Inflammatory macrophage (primary cell): ENCODE data around the gene EMX1.
A peak's percentile ranks its signal among the peaks of the same experiment; 100 is the strongest.

Source experiments
- DNase-seq, 2 donors: peaks; one replicate each; pipeline ENCODE4 v3.0.0-alpha.2; 2020 to 2022

The EMX1 gene

GRCh38 chr2:72944804-72945449, 27.6 kb downstream of the EMX1 start:
- no peak for DNase-seq

- no peak for DNase-seq
These were observed 28.2 kb downstream of the EMX1 start for GRCh38 chr2:72945450-72946019.

DNA sequence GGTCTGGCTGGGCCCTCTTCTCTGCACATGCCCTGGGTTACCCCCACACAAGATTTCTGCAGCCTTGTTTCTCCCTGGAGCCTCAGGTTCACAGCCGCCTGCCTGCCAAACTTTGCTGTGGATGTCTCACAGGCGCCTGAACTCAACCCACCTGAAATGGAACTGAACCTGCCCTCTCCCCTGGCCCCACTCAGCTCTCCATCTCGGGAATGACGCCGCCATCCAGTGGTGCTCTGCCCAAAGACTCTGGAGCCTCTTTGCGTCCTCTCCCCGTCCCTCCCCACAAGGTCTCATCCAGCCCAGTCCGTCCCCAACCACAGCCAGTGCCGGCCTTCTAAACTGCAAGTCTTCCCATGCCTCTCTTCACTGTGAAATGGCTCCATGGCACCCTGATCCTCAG, 29.1 kb downstream of the EMX1 start:
- no peak for DNase-seq

GRCh38 chr2:72947952-72948830, 30.9 kb downstream of the EMX1 start:
- no peak for DNase-seq

DNA sequence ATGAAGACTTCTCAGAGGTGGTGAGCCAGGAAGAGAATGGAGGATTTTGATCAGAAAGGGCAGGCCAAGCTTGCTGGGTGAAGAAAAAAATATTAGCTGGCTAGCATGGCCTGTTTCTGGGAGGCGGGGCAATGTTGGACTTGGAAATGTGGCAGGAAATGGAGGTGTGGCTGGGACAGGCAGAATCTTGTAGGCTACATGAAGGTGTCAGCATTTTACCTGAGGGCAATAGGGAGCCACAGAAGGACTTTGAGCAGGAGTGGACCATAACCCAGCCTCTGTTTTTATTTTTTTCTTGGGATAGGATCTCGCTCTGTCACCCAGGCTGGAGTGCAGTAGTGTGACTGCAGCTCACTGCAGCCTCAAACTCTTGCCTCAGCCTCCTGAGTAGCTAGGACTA, 31.7 kb downstream of the EMX1 start:
- no peak for DNase-seq

DNA sequence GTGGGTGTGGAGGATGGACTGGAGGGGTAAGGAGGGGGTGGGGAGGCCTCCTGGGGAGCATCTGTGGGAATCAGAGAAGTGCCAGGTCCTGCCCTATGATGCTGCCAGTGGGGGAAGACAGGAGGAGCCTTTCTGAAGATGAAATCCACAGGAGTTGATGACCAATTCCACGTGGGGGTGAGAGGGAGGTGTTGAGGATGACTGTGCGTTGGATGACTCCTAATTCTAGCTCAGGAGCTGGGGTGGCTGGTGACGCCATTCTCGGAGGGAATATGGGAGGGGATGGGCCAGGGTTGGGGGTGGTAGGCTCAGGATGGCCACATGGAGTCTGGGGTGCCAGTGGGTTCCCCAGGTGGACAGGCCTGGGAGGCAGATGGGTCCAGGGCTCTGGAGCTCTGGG, 32.3 kb downstream of the EMX1 start:
- no peak for DNase-seq

DNA sequence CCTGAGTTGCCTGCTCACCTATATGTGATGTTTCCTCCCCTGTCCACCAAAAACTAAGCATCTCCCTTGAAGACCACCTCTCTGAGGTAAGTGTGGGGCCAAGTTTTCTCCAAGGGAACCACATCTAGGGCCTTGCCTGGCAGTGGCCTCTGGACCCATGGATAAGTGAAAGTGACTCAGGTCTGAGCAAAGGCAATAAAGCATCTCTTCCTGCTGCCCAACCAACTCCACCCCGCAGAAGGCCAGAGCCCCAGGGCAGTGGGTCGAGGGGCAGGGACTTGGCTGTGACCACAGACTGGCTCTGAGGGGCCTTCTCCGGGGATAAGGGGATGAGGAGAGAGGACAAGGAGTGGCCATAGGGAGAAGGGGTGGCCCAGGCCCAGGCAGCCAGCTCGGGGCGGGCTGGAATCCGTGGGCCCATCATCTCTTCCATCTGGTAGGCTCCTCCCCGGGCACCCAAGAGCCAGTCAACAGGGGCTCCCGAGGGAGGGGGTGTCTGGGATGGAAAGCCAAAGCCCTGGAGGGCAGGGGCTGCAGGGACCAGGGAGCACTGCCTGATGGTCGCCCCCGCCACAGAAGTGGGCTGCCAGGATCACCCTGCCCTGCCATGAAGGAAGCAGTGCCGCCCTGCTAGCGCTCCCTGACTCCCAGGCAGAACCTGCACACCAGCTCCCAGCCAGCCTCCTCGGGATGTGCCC, 33.4 kb downstream of the EMX1 start:
- DNase-seq: no peak

GRCh38 chr2:72951303-72952095, 34.2 kb downstream of the EMX1 start:
- no peak for DNase-seq

- DNase-seq: no peak
These were observed 34.9 kb downstream of the EMX1 start for GRCh38 chr2:72952110-72952823.

- no peak for DNase-seq
These were observed 35.6 kb downstream of the EMX1 start for GRCh38 chr2:72952961-72953360.

GRCh38 chr2:72953528-72953927, 36.2 kb downstream of the EMX1 start:
- no peak for DNase-seq

GRCh38 chr2:72953976-72954375, 36.7 kb downstream of the EMX1 start:
- DNase-seq: no peak

- peak in 1 of 2 donors; percentile 6 for DNase-seq
These were observed 37.3 kb downstream of the EMX1 start for GRCh38 chr2:72954376-72955227.

DNA sequence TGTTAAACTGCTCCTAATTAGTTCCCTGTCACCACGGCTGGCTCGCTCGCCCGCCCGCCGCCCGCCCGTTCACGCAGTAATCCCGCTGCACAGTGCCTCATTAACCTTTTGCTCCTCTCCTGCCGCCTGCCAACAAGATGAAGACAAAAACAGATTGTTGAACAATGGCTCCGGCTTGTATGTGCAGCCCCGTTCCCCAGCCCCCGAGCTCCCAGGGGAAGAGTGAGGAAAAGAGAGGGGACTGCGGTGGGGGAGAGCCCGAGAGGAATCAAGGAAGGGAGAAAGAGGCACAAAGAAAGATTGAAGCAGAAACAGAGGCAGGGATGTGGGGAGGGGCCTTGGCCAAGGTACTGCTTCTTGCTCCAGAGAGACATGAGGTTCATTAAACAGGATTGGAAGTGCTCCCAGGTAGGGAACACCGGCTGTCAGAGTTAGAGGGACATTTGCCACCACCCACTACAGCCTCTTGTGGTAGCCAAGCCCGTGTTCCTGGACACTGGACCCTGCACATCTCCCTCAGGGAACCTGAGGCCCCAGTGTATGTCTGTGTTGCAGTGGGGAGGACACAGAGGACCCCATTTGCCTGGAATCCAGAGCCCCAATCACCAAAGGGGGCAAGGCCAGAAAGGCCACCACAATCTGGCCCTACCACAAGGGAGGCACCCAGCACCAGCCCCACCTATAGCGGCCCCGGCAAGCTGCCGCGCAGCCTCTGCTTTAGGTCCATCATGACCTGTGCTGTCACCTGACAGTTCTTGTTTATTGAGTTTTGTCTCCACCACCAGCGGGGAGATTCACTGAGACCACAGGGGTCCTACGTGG, 38.1 kb downstream of the EMX1 start:
- no peak for DNase-seq

GRCh38 chr2:72956050-72956395, 38.7 kb downstream of the EMX1 start:
- no peak for DNase-seq

- DNase-seq: peak; percentile 79 to 80
These were observed 39.6 kb downstream of the EMX1 start for GRCh38 chr2:72956936-72957335.

DNA sequence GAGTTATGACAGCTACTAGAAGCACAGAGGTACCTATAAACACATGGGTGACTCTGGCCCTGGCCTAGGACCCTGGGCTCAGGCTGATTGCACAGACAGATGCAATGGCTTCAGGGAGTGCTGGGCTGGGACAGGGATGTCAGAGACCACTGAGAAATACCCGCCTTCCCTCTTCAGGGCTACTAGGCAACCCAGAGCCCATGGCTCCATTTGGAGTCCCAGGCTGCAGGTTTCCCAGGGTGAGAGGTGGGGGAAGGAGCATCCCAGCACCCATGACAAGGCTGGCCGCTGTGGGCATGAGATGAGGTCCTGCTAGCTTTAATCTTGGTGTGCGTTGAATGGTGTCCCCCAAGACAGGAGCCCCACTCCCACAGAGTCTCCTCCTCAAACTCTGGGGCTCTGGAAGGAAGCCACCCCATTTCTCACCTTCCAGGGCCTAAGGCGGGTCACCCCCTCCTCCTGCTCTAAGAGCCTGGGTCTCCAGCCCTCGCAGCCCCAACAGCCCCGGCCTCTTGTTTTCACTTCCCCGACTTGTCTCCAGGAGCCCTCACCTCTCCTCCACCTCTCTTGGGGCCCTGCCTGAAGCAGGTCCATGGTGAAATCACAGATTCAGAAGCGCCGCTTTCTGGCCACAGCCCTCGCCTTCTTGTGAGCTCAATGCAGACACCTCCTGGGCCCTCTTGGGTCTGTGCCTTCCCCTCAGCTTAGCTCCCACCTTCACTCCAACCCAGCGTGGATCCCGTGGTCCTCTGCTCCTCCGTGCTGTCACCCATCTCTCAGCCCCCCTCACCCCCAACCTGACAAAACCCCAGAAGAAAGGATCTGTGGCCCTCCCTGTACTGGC, 41.4 kb downstream of the EMX1 start:
- DNase-seq: no peak

GRCh38 chr2:72959554-72959953, 42.2 kb downstream of the EMX1 start:
- DNase-seq: no peak
